ENCODE measurements around the gene LEMD1.
A peak's percentile ranks its signal among the peaks of the same experiment; 100 is the strongest.

Gene LEMD1

GRCh38 chr1:205452364-205452763, 30.5 kb upstream of the LEMD1 start:
- no peaks in the 10 kb centered on the region for H3K4me1 ChIP-seq (ENCODE audit: control insufficient read depth, insufficient read depth, low read length)
- no peak overlapping the region for H3K4me3 ChIP-seq (ENCODE audit: low read length)
- peaks cover 50% of the 10 kb centered on the region for H3K27me3 ChIP-seq (ENCODE audit: control insufficient read depth, insufficient read depth, low read length)
- H3K36me3 ChIP-seq (ENCODE audit: control insufficient read depth, insufficient read depth, low read length), result no peaks in the 10 kb centered on the region
- no peak overlapping the region for H3K27ac ChIP-seq (ENCODE audit: low read depth, low read length)
- H3K9ac ChIP-seq (ENCODE audit: low read length), result no peak overlapping the region

- Histone ChIP-seq H3K36me3 (ENCODE audit: control insufficient read depth, insufficient read depth, low read length) (no peaks in the 10 kb centered on the region), H3K27me3 (ENCODE audit: control insufficient read depth, insufficient read depth, low read length) (peaks cover 49% of the 10 kb centered on the region), H3K9ac (ENCODE audit: low read length) (no peak overlapping the region), H3K27ac (ENCODE audit: low read depth, low read length) (no peak overlapping the region), H3K4me1 (ENCODE audit: control insufficient read depth, insufficient read depth, low read length) (no peaks in the 10 kb centered on the region), H3K4me3 (ENCODE audit: low read length) (no peak overlapping the region)
Observed at GRCh38 chr1:205451759-205452164, 29.9 kb upstream of the LEMD1 start.

GRCh38 chr1:205451202-205451601, 29.3 kb upstream of the LEMD1 start:
- Histone ChIP-seq H3K27me3 (ENCODE audit: control insufficient read depth, insufficient read depth, low read length) (peaks cover 44% of the 10 kb centered on the region), H3K4me3 (ENCODE audit: low read length) (no peak overlapping the region), H3K9ac (ENCODE audit: low read length) (no peak overlapping the region), H3K36me3 (ENCODE audit: control insufficient read depth, insufficient read depth, low read length) (no peaks in the 10 kb centered on the region), H3K4me1 (ENCODE audit: control insufficient read depth, insufficient read depth, low read length) (no peaks in the 10 kb centered on the region), H3K27ac (ENCODE audit: low read depth, low read length) (no peak overlapping the region)

- Histone ChIP-seq H3K36me3 (ENCODE audit: control insufficient read depth, insufficient read depth, low read length) (no peaks in the 10 kb centered on the region), H3K27me3 (ENCODE audit: control insufficient read depth, insufficient read depth, low read length) (peaks cover 37% of the 10 kb centered on the region), H3K9ac (ENCODE audit: low read length) (no peak overlapping the region), H3K4me1 (ENCODE audit: control insufficient read depth, insufficient read depth, low read length) (peaks cover 1% of the 10 kb centered on the region), H3K27ac (ENCODE audit: low read depth, low read length) (no peak overlapping the region), H3K4me3 (ENCODE audit: low read length) (no peak overlapping the region)
Observed at GRCh38 chr1:205450448-205450847, 28.6 kb upstream of the LEMD1 start.

- Histone ChIP-seq H3K4me1 (ENCODE audit: control insufficient read depth, insufficient read depth, low read length) (peaks cover 4% of the 10 kb centered on the region), H3K4me3 (ENCODE audit: low read length) (no peak overlapping the region), H3K27me3 (ENCODE audit: control insufficient read depth, insufficient read depth, low read length) (peaks cover 32% of the 10 kb centered on the region), H3K9ac (ENCODE audit: low read length) (no peak overlapping the region), H3K36me3 (ENCODE audit: control insufficient read depth, insufficient read depth, low read length) (no peaks in the 10 kb centered on the region), H3K27ac (ENCODE audit: low read depth, low read length) (no peak overlapping the region)
Observed at GRCh38 chr1:205449750-205450443, 28.0 kb upstream of the LEMD1 start.

- Histone ChIP-seq H3K4me1 (ENCODE audit: control insufficient read depth, insufficient read depth, low read length) (peaks cover 4% of the 10 kb centered on the region), H3K27me3 (ENCODE audit: control insufficient read depth, insufficient read depth, low read length) (peaks cover 27% of the 10 kb centered on the region), H3K36me3 (ENCODE audit: control insufficient read depth, insufficient read depth, low read length) (no peaks in the 10 kb centered on the region), H3K27ac (ENCODE audit: low read depth, low read length) (no peak overlapping the region), H3K4me3 (ENCODE audit: low read length) (no peak overlapping the region), H3K9ac (ENCODE audit: low read length) (no peak overlapping the region)
Observed at GRCh38 chr1:205449254-205449749, 27.4 kb upstream of the LEMD1 start.

GRCh38 chr1:205448540-205449253, 26.8 kb upstream of the LEMD1 start:
- Histone ChIP-seq H3K36me3 (ENCODE audit: control insufficient read depth, insufficient read depth, low read length) (no peaks in the 10 kb centered on the region), H3K4me1 (ENCODE audit: control insufficient read depth, insufficient read depth, low read length) (peaks cover 7% of the 10 kb centered on the region), H3K27ac (ENCODE audit: low read depth, low read length) (no peak overlapping the region), H3K4me3 (ENCODE audit: low read length) (no peak overlapping the region), H3K27me3 (ENCODE audit: control insufficient read depth, insufficient read depth, low read length) (peaks cover 22% of the 10 kb centered on the region), H3K9ac (ENCODE audit: low read length) (no peak overlapping the region)

- H3K9ac ChIP-seq (ENCODE audit: low read length), result no peak overlapping the region
- no peak overlapping the region for H3K27ac ChIP-seq (ENCODE audit: low read depth, low read length)
- H3K36me3 ChIP-seq (ENCODE audit: control insufficient read depth, insufficient read depth, low read length), result no peaks in the 10 kb centered on the region
- peaks cover 15% of the 10 kb centered on the region for H3K27me3 ChIP-seq (ENCODE audit: control insufficient read depth, insufficient read depth, low read length)
- no peak overlapping the region for H3K4me3 ChIP-seq (ENCODE audit: low read length)
- peaks cover 7% of the 10 kb centered on the region for H3K4me1 ChIP-seq (ENCODE audit: control insufficient read depth, insufficient read depth, low read length)
Observed at GRCh38 chr1:205447457-205448341, 25.8 kb upstream of the LEMD1 start.

- Histone ChIP-seq H3K27me3 (ENCODE audit: control insufficient read depth, insufficient read depth, low read length) (peaks cover 8% of the 10 kb centered on the region), H3K27ac (ENCODE audit: low read depth, low read length) (no peak overlapping the region), H3K4me1 (ENCODE audit: control insufficient read depth, insufficient read depth, low read length) (peaks cover 7% of the 10 kb centered on the region), H3K36me3 (ENCODE audit: control insufficient read depth, insufficient read depth, low read length) (no peaks in the 10 kb centered on the region), H3K9ac (ENCODE audit: low read length) (no peak overlapping the region), H3K4me3 (ENCODE audit: low read length) (no peak overlapping the region)
Observed at GRCh38 chr1:205446828-205447227, 25.0 kb upstream of the LEMD1 start.

GRCh38 chr1:205445646-205445935, 23.7 kb upstream of the LEMD1 start:
- peak overlapping the region; percentile 21 for H3K27ac ChIP-seq (ENCODE audit: low read depth, low read length)
- no peak overlapping the region for H3K4me3 ChIP-seq (ENCODE audit: low read length)
- peaks cover 7% of the 10 kb centered on the region for H3K4me1 ChIP-seq (ENCODE audit: control insufficient read depth, insufficient read depth, low read length)

GRCh38 chr1:205444931-205445645, 23.2 kb upstream of the LEMD1 start:
- H3K4me3 ChIP-seq (ENCODE audit: low read length), result peak overlapping the region; percentile 50
- peak overlapping the region; percentile 42 for H3K9ac ChIP-seq (ENCODE audit: low read length)
- H3K27ac ChIP-seq (ENCODE audit: low read depth, low read length), result peak overlapping the region; percentile 49
- no peaks in the 10 kb centered on the region for H3K27me3 ChIP-seq (ENCODE audit: control insufficient read depth, insufficient read depth, low read length)
- no peaks in the 10 kb centered on the region for H3K36me3 ChIP-seq (ENCODE audit: control insufficient read depth, insufficient read depth, low read length)
- peaks cover 7% of the 10 kb centered on the region for H3K4me1 ChIP-seq (ENCODE audit: control insufficient read depth, insufficient read depth, low read length)

More at GRCh38 chr1:205445646-205445935, 23.7 kb upstream of the LEMD1 start:
- peaks cover 2% of the 10 kb centered on the region for H3K27me3 ChIP-seq (ENCODE audit: control insufficient read depth, insufficient read depth, low read length)
- no peak overlapping the region for H3K9ac ChIP-seq (ENCODE audit: low read length)
- H3K36me3 ChIP-seq (ENCODE audit: control insufficient read depth, insufficient read depth, low read length), result no peaks in the 10 kb centered on the region

Data from rectal smooth muscle tissue (tissue), 1 donor.